ENCODE results near the gene CDC42BPA. TPM values are rescaled to one million over a fixed set of nuclear protein-coding genes. Genes with fewer than 3 reads are reported as not detected.
"Not testable (repeated sequence)": the region's sequence is repeated elsewhere in the genome, so short reads cannot be mapped to it uniquely, and the experiment has no call there.

The CDC42BPA gene
- total RNA-seq, 1 experiment from 2014 or later: not detected

- H4K20me1 ChIP-seq (ENCODE audit: insufficient read depth, low read depth, low read length): no peaks in the 10 kb centered on the region
- H3K9me3 ChIP-seq (ENCODE audit: low read length): peaks cover 12% of the 10 kb centered on the region
- DNase-seq: no peak
- H3K27ac ChIP-seq (ENCODE audit: low read length): no peak overlapping the region
- no peaks in the 10 kb centered on the region for H3K9me2 ChIP-seq (replicated peaks; ENCODE audit: insufficient read depth, low read length)
- no peaks in the 10 kb centered on the region; the same call in 1 of the 2 replicates for H3K36me3 ChIP-seq (ENCODE audit: insufficient read depth, low read length)
- H3K4me3 ChIP-seq (ENCODE audit: low read length): no peak overlapping the region
- no peak overlapping the region for H3K4me2 ChIP-seq (ENCODE audit: low read depth, low read length, poor library complexity, severe bottlenecking)
- no peaks in the 10 kb centered on the region for H3K27me3 ChIP-seq (ENCODE audit: low read length)
- peaks cover 14% of the 10 kb centered on the region for H3K4me1 ChIP-seq (ENCODE audit: low read length)
- no peak overlapping the region for H3K9ac ChIP-seq (ENCODE audit: low read length)
- H3K79me2 ChIP-seq (ENCODE audit: low read length): 0 out of 2 replicates have a peak, but pooled peaks cover 4% of the 10 kb centered on the region
- no peak overlapping the region for H2AFZ ChIP-seq (ENCODE audit: low read length)
Observed at GRCh38 chr1:226962421-226963391, 355.6 kb downstream of the CDC42BPA start.

GRCh38 chr1:226960944-226961765 lies 357.1 kb downstream of the CDC42BPA start:
- Histone ChIP-seq H3K9ac (ENCODE audit: low read length) (no peak overlapping the region), H3K27me3 (ENCODE audit: low read length) (no peaks in the 10 kb centered on the region), H4K20me1 (ENCODE audit: insufficient read depth, low read depth, low read length) (no peaks in the 10 kb centered on the region), H3K79me2 (ENCODE audit: low read length) (0 out of 2 replicates have a peak, but pooled peaks cover 4% of the 10 kb centered on the region), H3K4me1 (ENCODE audit: low read length) (peaks cover 14% of the 10 kb centered on the region), H2AFZ (ENCODE audit: low read length) (no peak overlapping the region), H3K27ac (ENCODE audit: low read length) (no peak overlapping the region), H3K4me2 (ENCODE audit: low read depth, low read length, poor library complexity, severe bottlenecking) (no peak overlapping the region), H3K9me2 (replicated peaks; ENCODE audit: insufficient read depth, low read length) (no peaks in the 10 kb centered on the region), H3K36me3 (ENCODE audit: insufficient read depth, low read length) (no peaks in the 10 kb centered on the region; the same call in 1 of the 2 replicates), H3K4me3 (ENCODE audit: low read length) (no peak overlapping the region), H3K9me3 (ENCODE audit: low read length) (peaks cover 13% of the 10 kb centered on the region)
- DNase-seq: no peak

- Histone ChIP-seq H3K9me3 (ENCODE audit: low read length) (peaks cover 13% of the 10 kb centered on the region), H3K27ac (ENCODE audit: low read length) (no peak overlapping the region), H3K9me2 (replicated peaks; ENCODE audit: insufficient read depth, low read length) (no peaks in the 10 kb centered on the region), H2AFZ (ENCODE audit: low read length) (no peak overlapping the region), H4K20me1 (ENCODE audit: insufficient read depth, low read depth, low read length) (no peaks in the 10 kb centered on the region), H3K27me3 (ENCODE audit: low read length) (no peaks in the 10 kb centered on the region), H3K4me3 (ENCODE audit: low read length) (0 out of 2 replicates have a peak overlapping the region, but pooled peaks have one; percentile 4), H3K4me1 (ENCODE audit: low read length) (peaks cover 14% of the 10 kb centered on the region), H3K79me2 (ENCODE audit: low read length) (0 out of 2 replicates have a peak, but pooled peaks cover 4% of the 10 kb centered on the region), H3K9ac (ENCODE audit: low read length) (no peak overlapping the region), H3K36me3 (ENCODE audit: insufficient read depth, low read length) (no peaks in the 10 kb centered on the region; the same call in 1 of the 2 replicates), H3K4me2 (ENCODE audit: low read depth, low read length, poor library complexity, severe bottlenecking) (no peak overlapping the region)
- no peak for DNase-seq
Observed at GRCh38 chr1:226960256-226960655, 358.0 kb downstream of the CDC42BPA start.

DNA sequence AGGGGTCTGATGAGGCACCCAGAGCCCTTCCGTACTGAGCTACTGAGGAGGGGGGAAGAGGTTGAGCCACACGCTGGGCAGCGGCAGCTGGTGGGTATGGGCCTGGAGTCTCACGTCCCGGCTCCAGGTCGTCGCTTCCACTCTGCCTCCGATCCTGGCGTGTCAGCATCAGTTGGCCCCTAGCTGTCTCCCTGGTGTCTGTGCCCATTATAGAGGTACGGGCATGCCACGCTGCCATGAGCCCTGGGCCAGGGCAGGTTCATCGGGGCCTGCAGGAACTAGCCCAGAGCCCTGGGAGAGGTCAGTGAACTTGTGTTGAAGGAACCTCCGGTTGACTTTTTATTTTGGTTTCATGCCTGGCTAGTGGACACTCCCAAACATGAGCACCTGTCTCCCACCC lies 360.0 kb downstream of the CDC42BPA start:
- no peak overlapping the region for H3K4me2 ChIP-seq (ENCODE audit: low read depth, low read length, poor library complexity, severe bottlenecking)
- H3K27ac ChIP-seq (ENCODE audit: low read length): no peak overlapping the region
- no peaks in the 10 kb centered on the region for H3K9me2 ChIP-seq (replicated peaks; ENCODE audit: insufficient read depth, low read length)
- H3K4me1 ChIP-seq (ENCODE audit: low read length): peaks cover 8% of the 10 kb centered on the region
- H3K4me3 ChIP-seq (ENCODE audit: low read length): no peak overlapping the region
- no peaks in the 10 kb centered on the region; the same call in 1 of the 2 replicates for H3K36me3 ChIP-seq (ENCODE audit: insufficient read depth, low read length)
- H3K27me3 ChIP-seq (ENCODE audit: low read length): no peaks in the 10 kb centered on the region
- H4K20me1 ChIP-seq (ENCODE audit: insufficient read depth, low read depth, low read length): no peaks in the 10 kb centered on the region
- DNase-seq: no peak
- H2AFZ ChIP-seq (ENCODE audit: low read length): no peak overlapping the region
- H3K79me2 ChIP-seq (ENCODE audit: low read length): 0 out of 2 replicates have a peak, but pooled peaks cover 4% of the 10 kb centered on the region
- no peak overlapping the region for H3K9ac ChIP-seq (ENCODE audit: low read length)
- H3K9me3 ChIP-seq (ENCODE audit: low read length): peaks cover 15% of the 10 kb centered on the region

DNA sequence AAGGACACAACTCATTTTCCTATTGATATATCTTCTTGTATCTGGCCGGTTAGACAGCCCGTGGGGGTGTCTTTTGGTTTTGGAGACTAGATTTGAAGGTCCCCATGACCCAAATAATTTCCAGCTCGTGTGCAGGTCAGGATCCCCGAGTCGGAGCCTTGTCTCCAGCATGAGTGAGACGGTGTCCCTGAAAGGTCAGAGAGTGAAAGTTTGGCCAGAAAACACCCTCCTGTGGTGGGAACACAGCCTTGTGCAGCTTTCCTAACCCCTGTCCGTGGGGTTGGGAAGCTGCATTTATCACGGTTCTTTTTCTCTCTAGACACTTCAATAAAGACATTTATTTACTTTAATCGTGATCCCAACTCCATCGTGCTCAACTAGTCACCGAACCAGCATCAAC lies 360.6 kb downstream of the CDC42BPA start:
- DNase-seq: no peak
- Histone ChIP-seq H3K4me2 (ENCODE audit: low read depth, low read length, poor library complexity, severe bottlenecking) (no peak overlapping the region), H4K20me1 (ENCODE audit: insufficient read depth, low read depth, low read length) (no peaks in the 10 kb centered on the region)

GRCh38 chr1:226956942-226957713 lies 361.2 kb downstream of the CDC42BPA start:
- H3K9me3 ChIP-seq (ENCODE audit: low read length): peaks cover 15% of the 10 kb centered on the region
- no peak overlapping the region for H3K9ac ChIP-seq (ENCODE audit: low read length)
- H3K4me2 ChIP-seq (ENCODE audit: low read depth, low read length, poor library complexity, severe bottlenecking): no peak overlapping the region
- H4K20me1 ChIP-seq (ENCODE audit: insufficient read depth, low read depth, low read length): no peaks in the 10 kb centered on the region
- no peaks in the 10 kb centered on the region for H3K27me3 ChIP-seq (ENCODE audit: low read length)
- no peak overlapping the region for H2AFZ ChIP-seq (ENCODE audit: low read length)
- no peak overlapping the region for H3K27ac ChIP-seq (ENCODE audit: low read length)
- no peak for DNase-seq
- H3K36me3 ChIP-seq (ENCODE audit: insufficient read depth, low read length): no peaks in the 10 kb centered on the region; the same call in 1 of the 2 replicates
- H3K9me2 ChIP-seq (replicated peaks; ENCODE audit: insufficient read depth, low read length): no peaks in the 10 kb centered on the region
- H3K4me3 ChIP-seq (ENCODE audit: low read length): no peak overlapping the region
- H3K4me1 ChIP-seq (ENCODE audit: low read length): no peaks in the 10 kb centered on the region
- 0 out of 2 replicates have a peak, but pooled peaks cover 4% of the 10 kb centered on the region for H3K79me2 ChIP-seq (ENCODE audit: low read length)

More for the DNA sequence above, 360.6 kb downstream of the CDC42BPA start:
- H2AFZ ChIP-seq (ENCODE audit: low read length): no peak overlapping the region
- H3K27ac ChIP-seq (ENCODE audit: low read length): no peak overlapping the region
- no peak overlapping the region for H3K4me3 ChIP-seq (ENCODE audit: low read length)
- H3K27me3 ChIP-seq (ENCODE audit: low read length): no peaks in the 10 kb centered on the region
- H3K79me2 ChIP-seq (ENCODE audit: low read length): 0 out of 2 replicates have a peak, but pooled peaks cover 4% of the 10 kb centered on the region
- H3K36me3 ChIP-seq (ENCODE audit: insufficient read depth, low read length): no peaks in the 10 kb centered on the region; the same call in 1 of the 2 replicates
- peaks cover 2% of the 10 kb centered on the region for H3K4me1 ChIP-seq (ENCODE audit: low read length)
- H3K9me3 ChIP-seq (ENCODE audit: low read length): peaks cover 15% of the 10 kb centered on the region
- no peaks in the 10 kb centered on the region for H3K9me2 ChIP-seq (replicated peaks; ENCODE audit: insufficient read depth, low read length)
- no peak overlapping the region for H3K9ac ChIP-seq (ENCODE audit: low read length)

DNA sequence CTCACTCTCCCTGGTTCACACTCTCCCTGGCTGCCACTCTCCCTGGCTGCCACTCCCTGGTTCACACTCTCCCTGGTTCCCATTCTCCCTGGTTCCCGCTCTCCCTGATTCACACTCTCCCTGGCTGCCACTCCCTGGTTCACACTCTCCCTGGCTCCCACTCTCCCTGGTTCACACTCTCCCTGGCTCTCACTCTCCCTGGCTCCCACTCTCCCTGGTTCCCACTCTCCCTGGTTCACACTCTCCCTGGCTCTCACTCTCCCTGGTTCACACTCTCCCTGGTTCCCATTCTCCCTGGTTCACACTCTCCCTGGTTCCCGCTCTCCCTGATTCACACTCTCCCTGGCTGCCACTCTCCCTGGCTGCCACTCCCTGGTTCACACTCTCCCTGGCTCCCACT lies 362.4 kb downstream of the CDC42BPA start:
- not testable (repeated sequence) for H2AFZ ChIP-seq (ENCODE audit: low read length); H3K79me2 ChIP-seq (ENCODE audit: low read length); H3K36me3 ChIP-seq (ENCODE audit: insufficient read depth, low read length); H3K4me2 ChIP-seq (ENCODE audit: low read depth, low read length, poor library complexity, severe bottlenecking); H4K20me1 ChIP-seq (ENCODE audit: insufficient read depth, low read depth, low read length); H3K9ac ChIP-seq (ENCODE audit: low read length); H3K4me1 ChIP-seq (ENCODE audit: low read length); H3K9me2 ChIP-seq (replicated peaks; ENCODE audit: insufficient read depth, low read length); H3K27me3 ChIP-seq (ENCODE audit: low read length); DNase-seq; H3K4me3 ChIP-seq (ENCODE audit: low read length); H3K27ac ChIP-seq (ENCODE audit: low read length)
- peaks cover 15% of the 10 kb centered on the region for H3K9me3 ChIP-seq (ENCODE audit: low read length)
